Hippocampal formation (tissue), 2 donors: ENCODE results near the gene PCDHGA11.
"Not testable (repeated sequence)": the region's sequence is repeated elsewhere in the genome, so short reads cannot be mapped to it uniquely, and the experiment has no call there.

ENCODE experiments used
- DNase-seq, 2 donors: peaks; one replicate each; lab custom pipeline; 2025; lab: John Stamatoyannopoulos, UW

Gene PCDHGA11

GRCh38 chr5:141398608-141399007 is 22.2 kb upstream of the PCDHGA11 start:
- DNase-seq: no peak

GRCh38 chr5:141399555-141400258 is 21.1 kb upstream of the PCDHGA11 start:
- DNase-seq: no peak

- no peak for DNase-seq
Observed at GRCh38 chr5:141402553-141403243, 18.2 kb upstream of the PCDHGA11 start, which contains the start of gene PCDHGA9. Gene PCDHGA9, plus strand, starts transcription at chr5:141402778. Its CDS starts 175 bp downstream, at chr5:141402953.

GRCh38 chr5:141403387-141403786 is 17.5 kb upstream of the PCDHGA11 start:
- DNase-seq: no peak

- DNase-seq: not testable (repeated sequence)
Observed at GRCh38 chr5:141407790-141408505, 12.9 kb upstream of the PCDHGA11 start, which contains the start of gene PCDHGB6. Gene PCDHGB6, plus strand, starts transcription at chr5:141408021. Its CDS starts 182 bp downstream, at chr5:141408203.

- DNase-seq: no peak
Observed at GRCh38 chr5:141409598-141410306, 11.1 kb upstream of the PCDHGA11 start.

GRCh38 chr5:141411575-141411974 is 9.3 kb upstream of the PCDHGA11 start:
- DNase-seq: no peak

- DNase-seq: no peak
Observed at GRCh38 chr5:141412854-141413539, 7.9 kb upstream of the PCDHGA11 start, which contains the start of gene PCDHGA10. Gene PCDHGA10, plus strand, starts transcription at chr5:141412987. Its CDS starts 189 bp downstream, at chr5:141413176.

- DNase-seq: no peak
Observed at GRCh38 chr5:141413540-141414069, 7.2 kb upstream of the PCDHGA11 start.

GRCh38 chr5:141414548-141415274 is 6.1 kb upstream of the PCDHGA11 start:
- not testable (repeated sequence) for DNase-seq

GRCh38 chr5:141415275-141415618 is 5.6 kb upstream of the PCDHGA11 start:
- not testable (repeated sequence) for DNase-seq

GRCh38 chr5:141417494-141418172 is 3.2 kb upstream of the PCDHGA11 start, which contains the start of gene PCDHGB7:
Gene PCDHGB7, plus strand, starts transcription at chr5:141417677. Its CDS starts 183 bp downstream, at chr5:141417860.
- DNase-seq: peak in 1 of 2 donors; percentile 31

- DNase-seq: no peak
Observed at GRCh38 chr5:141419074-141419880, 1.6 kb upstream of the PCDHGA11 start.

- no peak for DNase-seq
Observed at GRCh38 chr5:141421489-141421855, 621 bp downstream of the PCDHGA11 start.

- no peak for DNase-seq
Observed at GRCh38 chr5:141422742-141423291, 2.0 kb downstream of the PCDHGA11 start.

GRCh38 chr5:141427783-141428426 is 7.1 kb downstream of the PCDHGA11 start:
- DNase-seq: no peak

- DNase-seq: peak in 1 of 2 donors; percentile 37
Observed at GRCh38 chr5:141430332-141431113, 9.7 kb downstream of the PCDHGA11 start, which contains the start of gene PCDHGA12. Gene PCDHGA12, plus strand, starts transcription at chr5:141430507. Its CDS starts 253 bp downstream, at chr5:141430760.
